CD14-positive monocyte (primary cell): ENCODE measurements around the gene IFIT1. TPM values are rescaled to one million over a fixed set of nuclear protein-coding genes. Genes with fewer than 3 reads are reported as not detected.

Experiments
- DNase-seq, 3 donors: peaks; one replicate each; pipeline ENCODE4 v3.0.0-alpha.2; 2011 to 2022
- H2AFZ ChIP-seq: 2 replicates; pipeline ENCODE4 v1.6.0; 2012; ENCODE audit warnings: mild to moderate bottlenecking, low read depth, low read length, inconsistent platforms; ENCODE audit not compliant: insufficient read depth, poor library complexity, severe bottlenecking
- H3K27ac ChIP-seq, 2 donors: 1 replicate in 1 of 2; 2 replicates in 1 of 2; pipeline ENCODE4 v1.5.1; 2012 to 2013; ENCODE audit warnings: low read length in 2 of 2, control low read depth in 1 of 2, inconsistent platforms in 1 of 2, low read depth in 1 of 2, mild to moderate bottlenecking in 1 of 2
- H3K27me3 ChIP-seq, 2 donors: one replicate each; pipeline versions ENCODE4 v1.6.0 to v1.6.1; 2011 to 2013; ENCODE audit warnings: low read length in 2 of 2; ENCODE audit not compliant: control insufficient read depth in 2 of 2, insufficient read depth in 2 of 2
- H3K36me3 ChIP-seq, 2 donors: replicated peaks in 1 of 2; 1 replicate in 1 of 2; 2 replicates in 1 of 2; pipeline versions ENCODE4 v1.5.1 to v1.6.1; 2012 to 2013; ENCODE audit warnings: low read length in 2 of 2, control low read depth in 1 of 2, inconsistent platforms in 1 of 2, mild to moderate bottlenecking in 1 of 2; ENCODE audit not compliant: insufficient read depth in 2 of 2, control insufficient read depth in 1 of 2
- H3K4me1 ChIP-seq, 2 donors: 1 replicate in 1 of 2; 2 replicates in 1 of 2; pipeline versions ENCODE4 v1.5.1 to v1.6.1; 2012 to 2013; ENCODE audit warnings: low read length in 2 of 2, control low read depth in 1 of 2, inconsistent platforms in 1 of 2, mild to moderate bottlenecking in 1 of 2, moderate library complexity in 1 of 2; ENCODE audit not compliant: insufficient read depth in 2 of 2, control insufficient read depth in 1 of 2
- H3K4me2 ChIP-seq: replicated peaks from 2 replicates; pipeline ENCODE3; 2012; ENCODE audit warnings: low read length, moderate library complexity, mild to moderate bottlenecking; ENCODE audit not compliant: poor library complexity, severe bottlenecking; ENCODE audit errors: extremely low read depth
- H3K4me3 ChIP-seq, 3 experiments: fragments of 200-600 bp in 1 of 3; sonication (generic) in 1 of 3; replicated peaks in 1 of 3; 1 replicate in 2 of 3; 2 replicates in 1 of 3; pipeline ENCODE4 v1.5.1; 2011 to 2013; ENCODE audit warnings: low read length in 3 of 3, mild to moderate bottlenecking in 3 of 3, control low read depth in 2 of 3, low read depth in 2 of 3, inconsistent platforms in 1 of 3, moderate library complexity in 1 of 3
- H3K79me2 ChIP-seq: 2 replicates; pipeline ENCODE4 v1.6.0; 2012; ENCODE audit warnings: mild to moderate bottlenecking, control low read depth, inconsistent platforms, low read length, moderate library complexity; ENCODE audit not compliant: insufficient read depth
- H3K9ac ChIP-seq: 2 replicates; pipeline ENCODE4 v1.6.0; 2017; ENCODE audit warnings: low read length, mild to moderate bottlenecking; ENCODE audit not compliant: insufficient read depth, poor library complexity, severe bottlenecking
- H3K9me3 ChIP-seq, 2 donors: replicated peaks in 1 of 2; 1 replicate in 1 of 2; 2 replicates in 1 of 2; pipeline versions ENCODE4 v1.5.1 to v1.6.1; 2012 to 2013; ENCODE audit warnings: low read length in 2 of 2, control low read depth in 1 of 2; ENCODE audit not compliant: control insufficient read depth in 1 of 2, insufficient read depth in 1 of 2
- H4K20me1 ChIP-seq: 2 replicates; pipeline ENCODE4 v1.6.0; 2012; ENCODE audit warnings: mild to moderate bottlenecking, low read length, control low read depth, moderate library complexity; ENCODE audit not compliant: insufficient read depth
- H3K27ac Mint-ChIP-seq, 7 donors: one replicate each; pipeline ENCODE4 v1.8.0; 2020; ENCODE audit warnings: mild to moderate bottlenecking in 7 of 7, mixed read lengths in 7 of 7, moderate library complexity in 6 of 7, inconsistent platforms in 2 of 7
- H3K27me3 Mint-ChIP-seq, 3 donors: one replicate each; pipeline ENCODE4 v1.8.0; 2021 to 2022; ENCODE audit warnings: low read depth in 3 of 3, mild to moderate bottlenecking in 3 of 3, mixed read lengths in 3 of 3, moderate library complexity in 3 of 3, inconsistent platforms in 1 of 3
- H3K36me3 Mint-ChIP-seq, 2 donors: one replicate each; pipeline ENCODE4 v1.8.0; 2020; ENCODE audit warnings: mixed read lengths in 2 of 2, inconsistent platforms in 1 of 2, mild to moderate bottlenecking in 1 of 2
- H3K4me1 Mint-ChIP-seq: one replicate; pipeline ENCODE4 v1.8.0; 2020; ENCODE audit warnings: mild to moderate bottlenecking, mixed read lengths
- H3K4me3 Mint-ChIP-seq, 2 donors: one replicate each; pipeline ENCODE4 v1.8.0; 2020; ENCODE audit warnings: mild to moderate bottlenecking in 2 of 2, mixed read lengths in 2 of 2, moderate library complexity in 1 of 2
- H3K9me3 Mint-ChIP-seq, 7 donors: one replicate each; pipeline ENCODE4 v1.8.0; 2020 to 2022; ENCODE audit warnings: mixed read lengths in 7 of 7, mild to moderate bottlenecking in 6 of 7, moderate library complexity in 6 of 7, inconsistent platforms in 2 of 7
- WGBS: methylation state at CpG from one replicate; pipeline ENCODE4 v1.1.5; 2013; ENCODE audit warnings: missing lambda C conversion rate; ENCODE audit not compliant: insufficient coverage; 5-methylcytosine and 5-hydroxymethylcytosine counted together
- intact Hi-C, 2 donors: fragments of 100-400 bp; cut with micrococcal nuclease; formaldehyde crosslinking; loops; one replicate each; pipeline versions ENCODE4 v1.15.0 to v1.15.1; 2023
- polyA plus RNA-seq, 3 donors: library from polyadenylated mRNA; depleted of rRNA in 1 of 3; unstranded in 2 of 3; stranded (reverse) in 1 of 3; fragments of 300-500 nt in 2 of 3; fragments of >200 nt in 1 of 3; fragmentation: Illumina TruSeq in 2 of 3; gene quantifications; 1 replicate in 2 of 3; 2 replicates in 1 of 3; pipeline ENCODE4 v1.2.3, GENCODE V29; 2012 to 2021
- TF ChIP-seq, protein P1 (sequence below): fragments of 200-600 bp; IDR thresholded peaks from one replicate; pipeline ENCODE4 v1.8.0; 2022; ENCODE audit warnings: antibody characterized with exemption, mild to moderate bottlenecking

IFIT1 gene
- polyA plus RNA-seq, 3 donors: 4.8 to 17.1 (median 12.1) TPM

DNA sequence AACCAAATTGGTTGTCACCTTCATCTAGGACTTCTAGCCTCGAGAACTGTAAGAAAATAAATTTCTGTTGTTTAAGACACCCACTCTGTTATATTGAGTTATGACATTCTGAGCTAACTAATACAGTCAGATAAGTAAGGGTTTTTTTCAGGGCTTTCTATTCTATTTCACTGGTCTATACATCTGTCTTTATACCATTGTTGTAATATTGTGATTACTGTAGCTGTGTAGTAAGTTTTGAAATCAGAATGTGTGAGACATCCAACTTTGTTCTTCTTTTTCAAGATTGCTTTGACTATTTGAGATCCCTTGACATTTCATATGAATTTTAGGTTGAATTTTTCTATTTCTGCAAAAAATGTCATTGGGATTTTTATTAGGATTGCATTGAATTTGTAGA lies 7.5 kb downstream of the IFIT1 start:
- Mint-ChIP-seq H3K9me3 (no peaks in the 10 kb centered on the region), H3K4me3 (no peak overlapping the region), H3K27ac (peak overlapping the region in 2 of 7 donors; percentile 5 to 46), H3K36me3 (peaks cover 12 to 14% of the 10 kb centered on the region in 2 donors), H3K27me3 (no peaks in the 10 kb centered on the region), H3K4me1 (peaks cover 13% of the 10 kb centered on the region)
- peaks cover 8% of the 10 kb centered on the region for H4K20me1 ChIP-seq
- WGBS: no CpG with 5 or more reads among the region's 1 CpG
- intact Hi-C loops: no loop called here
- no peak overlapping the region for H2AFZ ChIP-seq
- H3K79me2 ChIP-seq: no peaks in the 10 kb centered on the region
- H3K27me3 ChIP-seq: no peaks in the 10 kb centered on the region
- peak in 2 of 3 donors; percentile 12 to 33 for DNase-seq
- peaks cover 0 to 4% of the 10 kb centered on the region in 2 donors for H3K4me1 ChIP-seq
- no peak overlapping the region for H3K4me3 ChIP-seq
- H3K27ac ChIP-seq: no peak overlapping the region
- no peaks in the 10 kb centered on the region for H3K9me3 ChIP-seq
- no peak overlapping the region for H3K9ac ChIP-seq
- no peak overlapping the region for H3K4me2 ChIP-seq
- TF ChIP-seq, protein P1, sequence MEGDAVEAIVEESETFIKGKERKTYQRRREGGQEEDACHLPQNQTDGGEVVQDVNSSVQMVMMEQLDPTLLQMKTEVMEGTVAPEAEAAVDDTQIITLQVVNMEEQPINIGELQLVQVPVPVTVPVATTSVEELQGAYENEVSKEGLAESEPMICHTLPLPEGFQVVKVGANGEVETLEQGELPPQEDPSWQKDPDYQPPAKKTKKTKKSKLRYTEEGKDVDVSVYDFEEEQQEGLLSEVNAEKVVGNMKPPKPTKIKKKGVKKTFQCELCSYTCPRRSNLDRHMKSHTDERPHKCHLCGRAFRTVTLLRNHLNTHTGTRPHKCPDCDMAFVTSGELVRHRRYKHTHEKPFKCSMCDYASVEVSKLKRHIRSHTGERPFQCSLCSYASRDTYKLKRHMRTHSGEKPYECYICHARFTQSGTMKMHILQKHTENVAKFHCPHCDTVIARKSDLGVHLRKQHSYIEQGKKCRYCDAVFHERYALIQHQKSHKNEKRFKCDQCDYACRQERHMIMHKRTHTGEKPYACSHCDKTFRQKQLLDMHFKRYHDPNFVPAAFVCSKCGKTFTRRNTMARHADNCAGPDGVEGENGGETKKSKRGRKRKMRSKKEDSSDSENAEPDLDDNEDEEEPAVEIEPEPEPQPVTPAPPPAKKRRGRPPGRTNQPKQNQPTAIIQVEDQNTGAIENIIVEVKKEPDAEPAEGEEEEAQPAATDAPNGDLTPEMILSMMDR: no peak
- H3K36me3 ChIP-seq: peaks cover 8 to 21% of the 10 kb centered on the region in 2 donors

DNA sequence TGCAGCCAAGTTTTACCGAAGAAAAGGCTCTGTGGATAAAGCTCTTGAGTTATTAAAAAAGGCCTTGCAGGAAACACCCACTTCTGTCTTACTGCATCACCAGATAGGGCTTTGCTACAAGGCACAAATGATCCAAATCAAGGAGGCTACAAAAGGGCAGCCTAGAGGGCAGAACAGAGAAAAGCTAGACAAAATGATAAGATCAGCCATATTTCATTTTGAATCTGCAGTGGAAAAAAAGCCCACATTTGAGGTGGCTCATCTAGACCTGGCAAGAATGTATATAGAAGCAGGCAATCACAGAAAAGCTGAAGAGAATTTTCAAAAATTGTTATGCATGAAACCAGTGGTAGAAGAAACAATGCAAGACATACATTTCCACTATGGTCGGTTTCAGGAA lies 10.6 kb downstream of the IFIT1 start:
- H3K27ac Mint-ChIP-seq: no peak overlapping the region
- Histone ChIP-seq H3K9me3 (peaks cover 0 to 5% of the 10 kb centered on the region in 2 donors), H2AFZ (no peak overlapping the region), H3K79me2 (no peaks in the 10 kb centered on the region), H3K4me3 (no peak overlapping the region), H3K27me3 (no peaks in the 10 kb centered on the region), H3K36me3 (peaks cover 8 to 21% of the 10 kb centered on the region in 2 donors), H4K20me1 (peaks cover 8% of the 10 kb centered on the region), H3K4me2 (no peak overlapping the region), H3K9ac (no peak overlapping the region), H3K27ac (no peak overlapping the region), H3K4me1 (peaks cover 0 to 4% of the 10 kb centered on the region in 2 donors)
- intact Hi-C loops: no loop called here
- TF ChIP-seq, protein P1: no peak
- peaks cover 0 to 7% (median 0%) of the 10 kb centered on the region in 7 donors for H3K9me3 Mint-ChIP-seq
- peaks cover 9% of the 10 kb centered on the region for H3K4me1 Mint-ChIP-seq
- no peaks in the 10 kb centered on the region for H3K27me3 Mint-ChIP-seq
- H3K36me3 Mint-ChIP-seq: peaks cover 14% of the 10 kb centered on the region in 2 donors
- no peak overlapping the region for H3K4me3 Mint-ChIP-seq
- DNase-seq: no peak
- no CpG with 5 or more reads among the region's 2 CpGs for WGBS
